Bladder microvascular endothelial cell (primary cell): Measurements from ENCODE around the gene EZR. TPM values are rescaled to one million over a fixed set of nuclear protein-coding genes. Genes with fewer than 3 reads are reported as not detected.

ENCODE experiments used
- total RNA-seq: library from RNA; depleted of rRNA; stranded (reverse); fragments of >200 nt; gene quantifications from 2 replicates; pipeline ENCODE4 v1.2.3, GENCODE V29; 2014

The EZR gene
- 78.2 and 86.6 TPM in 2 replicates for total RNA-seq

GRCh38 chr6:158819213-158819976 is at the start of gene EZR:
Gene EZR (minus strand): TSS chr6:158819368. CDS start chr6:158818093, 1,275 bp downstream.

Other genes starting within 250 kb of the EZR start
- gene DYNLT1, start 174.6 kb downstream of the EZR start, total RNA-seq, result 77.5 and 86.0 TPM in 2 replicates
- gene SYTL3, start 169.3 kb downstream of the EZR start, total RNA-seq, result 0.65 and 1.5 TPM in 2 replicates
- 2.1 and 4.0 TPM in 2 replicates for gene RSPH3, start 180.8 kb upstream of the EZR start, total RNA-seq
- not detected in 2 replicates for gene TAGAP, start 225.6 kb upstream of the EZR start, total RNA-seq